Endothelial cell of umbilical vein (primary cell): ENCODE measurements around the gene TEDC1. TPM values are rescaled to one million over a fixed set of nuclear protein-coding genes. Genes with fewer than 3 reads are reported as not detected.

Source experiments
- BruUV-seq: library from RNA; stranded (reverse); fragments of 400-500 nt; replicated peaks from 2 replicates; lab custom pipeline; 2021; lab: Mats Ljungman, UMichigan
- CTCF ChIA-PET: fragments of 300-600, 350-600 bp; sonication (Branson Sonifier 250); formaldehyde crosslinking; loops from one replicate; lab custom pipeline; 2021; ENCODE audit warnings: antibody characterized with exemption, inconsistent platforms; lab: Charles Lee
- POLR2A ChIA-PET: fragments of 300-600, 350-600 bp; sonication (Branson Sonifier 250); formaldehyde crosslinking; loops from one replicate; lab custom pipeline; 2021; ENCODE audit warnings: antibody characterized with exemption, inconsistent platforms; lab: Charles Lee
- DNase-seq: peaks from one replicate; pipeline ENCODE4 v3.0.0-alpha.2; 2011; ENCODE audit warnings: low read depth, low spot score
- FAIRE-seq: peaks from 2 replicates; lab custom pipeline; 2011; peaks lifted over from hg19 to GRCh38; lab: Jason Lieb, UNC
- H2AFZ ChIP-seq: 2 replicates; pipeline ENCODE4 v1.6.0; 2012; ENCODE audit warnings: low read depth, low read length, control low read depth, inconsistent platforms
- H3K27ac ChIP-seq: 2 replicates; pipeline ENCODE4 v1.5.1; 2011; ENCODE audit warnings: low read depth, mild to moderate bottlenecking, control low read depth, low read length, moderate library complexity; ENCODE audit not compliant: insufficient read depth
- H3K27me3 ChIP-seq, 2 experiments: 2 replicates each; pipeline versions ENCODE4 v1.6.0 to v1.6.1; 2011; ENCODE audit warnings: low read length in 2 of 2, mixed read lengths in 1 of 2; ENCODE audit not compliant: control insufficient read depth in 2 of 2, insufficient read depth in 2 of 2
- H3K36me3 ChIP-seq, 2 experiments: 2 replicates in 1 of 2; 3 replicates in 1 of 2; pipeline ENCODE4 v1.5.1; 2011; ENCODE audit warnings: low read length in 2 of 2, mild to moderate bottlenecking in 1 of 2, moderate library complexity in 1 of 2; ENCODE audit not compliant: control insufficient read depth in 2 of 2, insufficient read depth in 2 of 2; ENCODE audit errors: extremely low read depth in 1 of 2
- H3K4me1 ChIP-seq: 3 replicates; pipeline ENCODE4 v1.5.1; 2011; ENCODE audit warnings: mild to moderate bottlenecking, low read length; ENCODE audit not compliant: control insufficient read depth, insufficient read depth; ENCODE audit errors: extremely low read depth
- H3K4me2 ChIP-seq: 2 replicates; pipeline ENCODE4 v1.6.1; 2011; ENCODE audit warnings: low read length, control low read depth, mixed read lengths; ENCODE audit not compliant: insufficient read depth
- H3K4me3 ChIP-seq, 3 experiments: fragments of 200-600 bp in 1 of 3; sonication (generic), shearing (Covaris generic) in 1 of 3; replicated peaks in 1 of 3; 2 replicates each; pipeline ENCODE4 v1.5.1; 2011 to 2016; ENCODE audit warnings: control low read depth in 3 of 3, low read length in 3 of 3, mild to moderate bottlenecking in 2 of 3, inconsistent platforms in 1 of 3, low read depth in 1 of 3, moderate library complexity in 1 of 3; ENCODE audit not compliant: insufficient read depth in 1 of 3
- H3K79me2 ChIP-seq: 2 replicates; pipeline ENCODE4 v1.6.0; 2012; ENCODE audit warnings: low read length, inconsistent platforms; ENCODE audit not compliant: control insufficient read depth, insufficient read depth
- H3K9ac ChIP-seq: replicated peaks from 2 replicates; pipeline ENCODE3; 2011; ENCODE audit warnings: low read length, control low read depth; ENCODE audit not compliant: insufficient read depth; ENCODE audit errors: extremely low read depth
- H3K9me1 ChIP-seq: replicated peaks from 3 replicates; pipeline ENCODE4 v1.6.0; 2011; ENCODE audit warnings: mild to moderate bottlenecking, low read length; ENCODE audit not compliant: control insufficient read depth, insufficient read depth; ENCODE audit errors: extremely low read depth
- H3K9me3 ChIP-seq: replicated peaks from 2 replicates; pipeline ENCODE4 v1.5.1; 2012; ENCODE audit warnings: low read length, inconsistent platforms; ENCODE audit not compliant: control insufficient read depth, insufficient read depth
- H4K20me1 ChIP-seq: replicated peaks from 2 replicates; pipeline ENCODE3; 2011; ENCODE audit warnings: mild to moderate bottlenecking, low read length; ENCODE audit not compliant: control insufficient read depth, insufficient read depth; ENCODE audit errors: extremely low read depth
- EZH2 ChIP-seq: IDR thresholded peaks from 2 replicates; pipeline ENCODE4 v1.6.1; 2012; ENCODE audit warnings: borderline replicate concordance, low read depth, mild to moderate bottlenecking, moderate library complexity, low read length, inconsistent platforms; ENCODE audit not compliant: severe bottlenecking
- FOS ChIP-seq: IDR thresholded peaks from 2 replicates; pipeline ENCODE4 v1.6.1; 2011; ENCODE audit warnings: mild to moderate bottlenecking, low read length, moderate library complexity, borderline replicate concordance; ENCODE audit not compliant: insufficient read depth
- GATA2 ChIP-seq: IDR thresholded peaks from 2 replicates; pipeline ENCODE4 v1.7.0; 2011; ENCODE audit warnings: low read depth, mild to moderate bottlenecking, moderate library complexity, mixed read lengths, low read length; ENCODE audit not compliant: insufficient read length, insufficient read depth
- JUN ChIP-seq: IDR thresholded peaks from 2 replicates; pipeline ENCODE4 v1.6.1; 2011; ENCODE audit warnings: borderline replicate concordance, low read depth; ENCODE audit not compliant: insufficient read length, insufficient read depth
- MYC ChIP-seq: IDR thresholded peaks from one replicate; pipeline ENCODE4 v1.6.1; 2011; ENCODE audit warnings: mild to moderate bottlenecking, low read depth, low read length
- POLR2A ChIP-seq: IDR thresholded peaks from 2 replicates; pipeline ENCODE4 v1.6.1; 2012; ENCODE audit warnings: low read depth, mild to moderate bottlenecking, control low read depth, low read length
- POLR2AphosphoS5 ChIP-seq: IDR thresholded peaks from 2 replicates; pipeline ENCODE4 v1.6.1; 2012; ENCODE audit warnings: low read depth, mild to moderate bottlenecking, control low read depth, low read length, moderate library complexity; ENCODE audit not compliant: insufficient read depth
- dilution Hi-C: fragments of 300-500 bp; cut with MboI; formaldehyde crosslinking; loops from one replicate; pipeline ENCODE4 v1.15.0; 2019; ENCODE audit warnings: low sequenced_read_pairs; ENCODE audit not compliant: extremely low pct_ligation_motif_present
- intact Hi-C: fragments of 100-400 bp; cut with micrococcal nuclease; formaldehyde crosslinking; loops from one replicate; pipeline ENCODE4 v1.10.0; 2022
- polyA plus RNA-seq, 4 experiments: library from polyadenylated mRNA; depleted of rRNA in 3 of 4; stranded (reverse) in 3 of 4; unstranded in 1 of 4; fragments of >200 nt; gene quantifications; 2 replicates each; pipeline versions ENCODE4 v1.2.1 to v1.2.3, GENCODE V29; 2011 to 2012; ENCODE audit warnings: missing spikeins in 1 of 4
- total RNA-seq: library from RNA; stranded (reverse); gene quantifications from 2 replicates; pipeline ENCODE4 v1.2.3, GENCODE V29; 2021
- TF ChIP-seq, protein P1 (sequence below), 2 donors: IDR thresholded peaks; 1 replicate in 1 of 2; 2 replicates in 1 of 2; pipeline ENCODE4 v1.5.1; 2011; ENCODE audit warnings: low read length in 2 of 2, mild to moderate bottlenecking in 2 of 2, moderate library complexity in 2 of 2, control low read depth in 1 of 2, inconsistent platforms in 1 of 2, low read depth in 1 of 2; ENCODE audit not compliant: insufficient read depth in 1 of 2; ENCODE audit errors: extremely low read depth in 1 of 2
- TF ChIP-seq, protein P2 (sequence below): IDR thresholded peaks from 2 replicates; pipeline ENCODE4 v1.6.1; 2011; ENCODE audit not compliant: insufficient read depth, insufficient read length

TEDC1 gene
- total and polyA plus RNA-seq, 2 donors (not counting 3 experiments of a cell fraction or from before 2014, with no cell fraction given): 16.5 to 25.3 TPM

DNA sequence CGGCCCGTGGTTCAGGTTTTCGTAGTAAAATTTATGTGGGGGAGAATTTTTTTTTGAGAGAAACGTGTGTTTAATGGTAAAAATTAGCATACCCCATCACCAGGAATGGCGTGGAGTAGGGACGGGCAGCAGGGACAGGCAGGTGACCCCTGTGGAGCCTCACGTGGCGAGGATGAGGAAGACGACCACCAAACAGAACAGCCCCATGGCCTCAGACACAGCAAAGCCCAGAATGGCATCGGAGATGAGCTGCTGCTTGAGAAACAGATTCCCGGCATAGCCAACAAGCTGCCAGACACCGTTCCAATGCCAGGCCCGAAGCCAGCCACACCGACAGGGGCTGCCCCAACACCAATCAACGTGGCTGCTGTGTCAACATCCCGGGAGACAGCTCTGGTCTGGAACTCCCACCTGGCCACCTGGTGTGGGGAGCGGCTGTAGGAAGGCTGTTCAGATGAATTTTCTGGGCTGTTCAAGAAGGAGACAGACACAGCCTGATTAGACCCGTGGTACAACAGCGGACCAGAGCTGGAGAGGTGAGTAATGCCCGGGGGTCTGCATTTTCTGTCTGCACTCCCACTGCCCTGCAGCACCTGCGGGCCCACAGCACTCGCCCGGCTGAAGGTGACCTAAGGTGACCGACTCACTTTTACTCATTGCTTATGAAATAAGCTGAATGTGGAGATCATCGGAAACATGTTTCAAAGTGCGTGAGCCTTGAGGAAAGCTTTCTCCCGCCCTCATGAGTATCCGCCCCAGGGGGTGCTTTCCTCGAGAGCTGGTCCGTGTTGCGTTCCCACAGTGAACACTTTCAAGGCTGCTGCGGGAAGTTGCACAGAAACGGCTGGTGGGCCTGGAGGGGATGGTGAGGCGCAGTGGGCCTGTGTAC is 45.9 kb downstream of the TEDC1 start:
- H3K9me3 ChIP-seq: no peaks in the 10 kb centered on the region
- ChIA-PET CTCF (interaction anchor here (0.7 to 1.7 kb wide), 3 partner anchors 9 to 166 kb away, joined by 3 to 7 read pairs (median 6); no protein-coding TSS in a partner anchor), POLR2A (no interaction called here)
- no peak overlapping the region for H3K4me3 ChIP-seq
- no peak for DNase-seq
- H3K36me3 ChIP-seq: no peaks in the 10 kb centered on the region
- no peak overlapping the region for H3K4me2 ChIP-seq
- H3K9me1 ChIP-seq: no peaks in the 10 kb centered on the region
- TF ChIP-seq MYC (no peak), JUN (no peak), POLR2A (no peak), FOS (no peak), EZH2 (no peak), POLR2AphosphoS5 (no peak), GATA2 (no peak)
- TF ChIP-seq, protein P1, sequence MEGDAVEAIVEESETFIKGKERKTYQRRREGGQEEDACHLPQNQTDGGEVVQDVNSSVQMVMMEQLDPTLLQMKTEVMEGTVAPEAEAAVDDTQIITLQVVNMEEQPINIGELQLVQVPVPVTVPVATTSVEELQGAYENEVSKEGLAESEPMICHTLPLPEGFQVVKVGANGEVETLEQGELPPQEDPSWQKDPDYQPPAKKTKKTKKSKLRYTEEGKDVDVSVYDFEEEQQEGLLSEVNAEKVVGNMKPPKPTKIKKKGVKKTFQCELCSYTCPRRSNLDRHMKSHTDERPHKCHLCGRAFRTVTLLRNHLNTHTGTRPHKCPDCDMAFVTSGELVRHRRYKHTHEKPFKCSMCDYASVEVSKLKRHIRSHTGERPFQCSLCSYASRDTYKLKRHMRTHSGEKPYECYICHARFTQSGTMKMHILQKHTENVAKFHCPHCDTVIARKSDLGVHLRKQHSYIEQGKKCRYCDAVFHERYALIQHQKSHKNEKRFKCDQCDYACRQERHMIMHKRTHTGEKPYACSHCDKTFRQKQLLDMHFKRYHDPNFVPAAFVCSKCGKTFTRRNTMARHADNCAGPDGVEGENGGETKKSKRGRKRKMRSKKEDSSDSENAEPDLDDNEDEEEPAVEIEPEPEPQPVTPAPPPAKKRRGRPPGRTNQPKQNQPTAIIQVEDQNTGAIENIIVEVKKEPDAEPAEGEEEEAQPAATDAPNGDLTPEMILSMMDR (IDR thresholded peaks at IDR 0.05; ENCODE audit: extremely low read depth in 1 of 2, insufficient read depth in 1 of 2, low read depth in 1 of 2, low read length in 2 of 2): no peak
- TF ChIP-seq, protein P2, sequence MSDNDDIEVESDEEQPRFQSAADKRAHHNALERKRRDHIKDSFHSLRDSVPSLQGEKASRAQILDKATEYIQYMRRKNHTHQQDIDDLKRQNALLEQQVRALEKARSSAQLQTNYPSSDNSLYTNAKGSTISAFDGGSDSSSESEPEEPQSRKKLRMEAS: no peak
- dilution Hi-C loops: no loop called here
- H3K27me3 ChIP-seq: no peaks in the 10 kb centered on the region
- no TSS peak for BruUV-seq
- no peak overlapping the region for H3K9ac ChIP-seq
- H3K4me1 ChIP-seq: no peaks in the 10 kb centered on the region
- intact Hi-C loops: no loop called here
- H3K27ac ChIP-seq: no peak overlapping the region
- no peak overlapping the region for H2AFZ ChIP-seq
- no peaks in the 10 kb centered on the region for H4K20me1 ChIP-seq
- H3K79me2 ChIP-seq: no peaks in the 10 kb centered on the region
- no peak for FAIRE-seq
